Skeletal muscle cell (primary cell): Measurements from ENCODE around the gene GPC2.

Source experiments
- DNase-seq: peaks from one replicate; pipeline ENCODE4 v3.0.0-alpha.2; 2010; ENCODE audit warnings: low read depth
- H3K4me3 ChIP-seq: 2 replicates; pipeline ENCODE4 v1.5.1; 2011; ENCODE audit warnings: low read depth, mild to moderate bottlenecking, control low read depth, low read length, moderate library complexity

Gene GPC2

GRCh38 chr7:100127866-100128636 lies 49.1 kb downstream of the GPC2 start:
- DNase-seq, result no peak
- peak overlapping the region; percentile 90 for H3K4me3 ChIP-seq

- peak; percentile 81 for DNase-seq
- peak within 1 kb of the TSS; percentile 90 for H3K4me3 ChIP-seq
These were observed 50.0 kb downstream of the GPC2 start, which contains the start of gene MBLAC1 for GRCh38 chr7:100126931-100127865. MBLAC1 (plus strand) TSS chr7:100126967; CDS start chr7:100127396, 429 bp downstream.

GRCh38 chr7:100126239-100126930 lies 50.8 kb downstream of the GPC2 start:
- peak overlapping the region; percentile 90 for H3K4me3 ChIP-seq

DNA sequence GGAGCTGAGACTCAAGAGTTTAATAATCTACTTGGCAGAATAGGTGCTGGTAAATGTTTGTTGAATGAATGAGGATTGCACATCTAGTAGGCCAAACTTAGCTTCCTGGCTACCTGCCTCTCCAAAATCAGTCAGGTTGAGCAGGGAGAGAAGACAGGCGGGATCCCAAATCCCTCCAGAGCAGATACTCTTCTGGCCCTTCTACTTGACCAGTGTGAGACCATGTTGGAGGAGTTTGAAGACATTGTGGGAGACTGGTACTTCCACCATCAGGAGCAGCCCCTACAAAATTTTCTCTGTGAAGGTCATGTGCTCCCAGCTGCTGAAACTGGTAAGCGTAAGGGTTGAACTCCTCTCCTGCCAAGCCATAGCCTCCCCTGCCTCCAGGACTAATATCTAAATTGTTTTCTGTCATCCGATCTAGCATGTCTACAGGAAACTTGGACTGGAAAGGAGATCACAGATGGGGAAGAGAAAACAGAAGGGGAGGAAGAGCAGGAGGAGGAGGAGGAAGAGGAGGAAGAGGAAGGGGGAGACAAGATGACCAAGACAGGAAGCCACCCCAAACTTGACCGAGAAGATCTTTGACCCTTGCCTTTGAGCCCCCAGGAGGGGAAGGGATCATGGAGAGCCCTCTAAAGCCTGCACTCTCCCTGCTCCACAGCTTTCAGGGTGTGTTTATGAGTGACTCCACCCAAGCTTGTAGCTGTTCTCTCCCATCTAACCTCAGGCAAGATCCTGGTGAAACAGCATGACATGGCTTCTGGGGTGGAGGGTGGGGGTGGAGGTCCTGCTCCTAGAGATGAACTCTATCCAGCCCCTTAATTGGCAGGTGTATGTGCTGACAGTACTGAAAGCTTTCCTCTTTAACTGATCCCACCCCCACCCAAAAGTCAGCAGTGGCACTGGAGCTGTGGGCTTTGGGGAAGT lies 52.6 kb downstream of the GPC2 start:
- DNase-seq, result no peak
- no peak overlapping the region for H3K4me3 ChIP-seq

More at GRCh38 chr7:100126239-100126930, 50.8 kb downstream of the GPC2 start:
- no peak for DNase-seq

DNA sequence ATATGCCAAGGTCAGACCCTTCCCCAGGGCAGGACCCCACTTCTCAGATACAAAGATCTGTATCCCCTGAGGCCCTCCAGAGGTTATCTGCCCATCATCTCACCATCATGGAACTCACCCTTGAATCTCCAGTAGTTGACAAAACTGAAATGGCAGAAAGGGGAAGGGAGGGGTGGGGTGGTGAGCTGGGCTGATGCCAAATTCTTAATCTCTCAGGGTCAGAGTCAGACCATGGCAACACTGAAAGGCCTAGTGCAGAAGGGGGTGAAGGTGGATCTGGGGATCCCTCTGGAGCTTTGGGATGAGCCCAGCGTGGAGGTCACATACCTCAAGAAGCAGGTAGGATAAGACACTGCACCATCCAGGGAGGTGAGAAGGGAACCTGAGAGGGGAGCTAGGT lies 54.6 kb downstream of the GPC2 start:
- no peak overlapping the region for H3K4me3 ChIP-seq
- no peak for DNase-seq

GRCh38 chr7:100122067-100122466 lies 55.1 kb downstream of the GPC2 start:
- H3K4me3 ChIP-seq, result no peak overlapping the region
- DNase-seq, result no peak

- H3K4me3 ChIP-seq, result peak overlapping the region; percentile 96
- no peak for DNase-seq
These were observed 56.5 kb downstream of the GPC2 start for GRCh38 chr7:100120733-100121036.

- H3K4me3 ChIP-seq, result peak overlapping the region; percentile 96
- no peak for DNase-seq
These were observed 57.0 kb downstream of the GPC2 start for GRCh38 chr7:100119970-100120732.
